ENCODE results near the gene PVR.
A peak's percentile ranks its signal among the peaks of the same experiment; 100 is the strongest.
"Not testable (repeated sequence)": the region's sequence is repeated elsewhere in the genome, so short reads cannot be mapped to it uniquely, and the experiment has no call there.

PVR gene

DNA sequence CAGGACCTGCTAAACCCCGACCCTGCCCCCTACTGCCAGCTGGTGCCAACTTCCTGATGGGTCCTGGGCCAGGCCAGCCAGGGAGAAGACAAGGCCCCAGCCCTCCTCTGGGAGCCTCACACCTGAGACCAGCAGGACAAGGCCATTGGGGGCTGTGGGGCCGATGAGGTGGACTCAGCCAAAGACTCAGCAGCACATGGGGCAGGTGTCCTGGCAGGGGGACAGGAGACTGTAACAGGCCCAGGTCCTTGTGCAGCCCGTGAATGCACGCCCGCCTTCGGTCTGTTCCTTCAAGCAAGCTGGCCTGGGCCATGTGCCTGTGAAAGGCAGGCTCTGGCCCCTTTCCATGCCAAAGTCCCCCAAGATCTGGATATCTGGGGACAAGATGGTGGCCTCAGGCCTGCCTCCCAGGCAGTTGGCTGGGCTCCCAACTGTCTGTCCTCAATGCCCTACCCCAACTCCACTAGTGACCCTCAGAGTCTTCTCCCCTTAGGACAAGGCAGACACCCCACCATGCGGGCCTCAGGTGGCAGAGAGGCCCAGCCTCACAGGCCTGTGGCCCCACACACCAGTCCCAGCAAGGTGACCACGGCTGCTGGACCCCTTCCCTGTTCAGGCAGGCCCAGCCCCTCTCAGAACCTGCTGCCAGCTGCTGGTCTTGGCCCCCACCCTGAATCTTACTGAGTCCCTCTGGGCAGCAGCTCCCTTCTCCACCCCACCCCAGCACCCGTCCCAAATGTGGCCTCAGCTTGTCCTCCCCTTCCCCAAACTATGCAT lies 39.9 kb downstream of the PVR start:
- H3K27ac ChIP-seq (replicated peaks), result no peak overlapping the region
- no peak for TF ChIP-seq SPI1 (IDR thresholded peaks at IDR 0.05; ENCODE audit: borderline replicate concordance, low read depth)
- TF ChIP-seq, protein P1, sequence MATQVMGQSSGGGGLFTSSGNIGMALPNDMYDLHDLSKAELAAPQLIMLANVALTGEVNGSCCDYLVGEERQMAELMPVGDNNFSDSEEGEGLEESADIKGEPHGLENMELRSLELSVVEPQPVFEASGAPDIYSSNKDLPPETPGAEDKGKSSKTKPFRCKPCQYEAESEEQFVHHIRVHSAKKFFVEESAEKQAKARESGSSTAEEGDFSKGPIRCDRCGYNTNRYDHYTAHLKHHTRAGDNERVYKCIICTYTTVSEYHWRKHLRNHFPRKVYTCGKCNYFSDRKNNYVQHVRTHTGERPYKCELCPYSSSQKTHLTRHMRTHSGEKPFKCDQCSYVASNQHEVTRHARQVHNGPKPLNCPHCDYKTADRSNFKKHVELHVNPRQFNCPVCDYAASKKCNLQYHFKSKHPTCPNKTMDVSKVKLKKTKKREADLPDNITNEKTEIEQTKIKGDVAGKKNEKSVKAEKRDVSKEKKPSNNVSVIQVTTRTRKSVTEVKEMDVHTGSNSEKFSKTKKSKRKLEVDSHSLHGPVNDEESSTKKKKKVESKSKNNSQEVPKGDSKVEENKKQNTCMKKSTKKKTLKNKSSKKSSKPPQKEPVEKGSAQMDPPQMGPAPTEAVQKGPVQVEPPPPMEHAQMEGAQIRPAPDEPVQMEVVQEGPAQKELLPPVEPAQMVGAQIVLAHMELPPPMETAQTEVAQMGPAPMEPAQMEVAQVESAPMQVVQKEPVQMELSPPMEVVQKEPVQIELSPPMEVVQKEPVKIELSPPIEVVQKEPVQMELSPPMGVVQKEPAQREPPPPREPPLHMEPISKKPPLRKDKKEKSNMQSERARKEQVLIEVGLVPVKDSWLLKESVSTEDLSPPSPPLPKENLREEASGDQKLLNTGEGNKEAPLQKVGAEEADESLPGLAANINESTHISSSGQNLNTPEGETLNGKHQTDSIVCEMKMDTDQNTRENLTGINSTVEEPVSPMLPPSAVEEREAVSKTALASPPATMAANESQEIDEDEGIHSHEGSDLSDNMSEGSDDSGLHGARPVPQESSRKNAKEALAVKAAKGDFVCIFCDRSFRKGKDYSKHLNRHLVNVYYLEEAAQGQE (IDR thresholded peaks at IDR 0.05; ENCODE audit: insufficient replicate concordance, low read depth), result no peak
- TF ChIP-seq POLR2AphosphoS5 (IDR thresholded peaks at IDR 0.05; ENCODE audit: low read depth), result no peak
- no peak for TF ChIP-seq GABPA (IDR thresholded peaks at IDR 0.05; ENCODE audit: low read depth)
- TF ChIP-seq, protein P2, sequence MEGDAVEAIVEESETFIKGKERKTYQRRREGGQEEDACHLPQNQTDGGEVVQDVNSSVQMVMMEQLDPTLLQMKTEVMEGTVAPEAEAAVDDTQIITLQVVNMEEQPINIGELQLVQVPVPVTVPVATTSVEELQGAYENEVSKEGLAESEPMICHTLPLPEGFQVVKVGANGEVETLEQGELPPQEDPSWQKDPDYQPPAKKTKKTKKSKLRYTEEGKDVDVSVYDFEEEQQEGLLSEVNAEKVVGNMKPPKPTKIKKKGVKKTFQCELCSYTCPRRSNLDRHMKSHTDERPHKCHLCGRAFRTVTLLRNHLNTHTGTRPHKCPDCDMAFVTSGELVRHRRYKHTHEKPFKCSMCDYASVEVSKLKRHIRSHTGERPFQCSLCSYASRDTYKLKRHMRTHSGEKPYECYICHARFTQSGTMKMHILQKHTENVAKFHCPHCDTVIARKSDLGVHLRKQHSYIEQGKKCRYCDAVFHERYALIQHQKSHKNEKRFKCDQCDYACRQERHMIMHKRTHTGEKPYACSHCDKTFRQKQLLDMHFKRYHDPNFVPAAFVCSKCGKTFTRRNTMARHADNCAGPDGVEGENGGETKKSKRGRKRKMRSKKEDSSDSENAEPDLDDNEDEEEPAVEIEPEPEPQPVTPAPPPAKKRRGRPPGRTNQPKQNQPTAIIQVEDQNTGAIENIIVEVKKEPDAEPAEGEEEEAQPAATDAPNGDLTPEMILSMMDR (IDR thresholded peaks at IDR 0.05; ENCODE audit: insufficient read depth, low read length), result no peak
- H3K27me3 ChIP-seq (ENCODE audit: insufficient read depth, poor library complexity, severe bottlenecking), result no peaks in the 10 kb centered on the region
- DNase-seq (ENCODE audit: low read depth in 1 of 2, low spot score in 1 of 2), result no peak
- no peak overlapping the region for H3K4me3 ChIP-seq (replicated peaks; ENCODE audit: insufficient read depth, low read length)

DNA sequence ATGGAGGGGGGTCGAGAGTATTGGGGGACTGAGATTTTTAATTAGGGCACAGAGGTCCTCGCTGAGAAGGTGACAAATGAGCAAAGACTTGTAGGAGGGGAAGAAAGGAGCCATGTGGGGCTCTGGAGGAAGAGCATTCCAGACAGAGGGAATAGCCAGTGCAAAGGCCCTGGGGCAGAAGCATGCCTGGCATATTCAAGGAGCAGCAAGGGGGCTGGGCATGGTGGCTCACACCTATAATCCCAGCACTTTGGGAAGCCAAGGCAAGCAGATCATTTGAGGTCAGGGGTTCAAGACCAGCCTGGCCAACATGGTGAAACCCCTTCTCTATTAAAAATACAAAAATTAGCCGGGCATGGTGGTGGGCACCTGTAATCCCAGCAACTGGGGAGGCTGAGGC lies 40.7 kb downstream of the PVR start:
- H3K27ac ChIP-seq (replicated peaks); DNase-seq (ENCODE audit: low read depth in 1 of 2, low spot score in 1 of 2); H3K27me3 ChIP-seq (ENCODE audit: insufficient read depth, poor library complexity, severe bottlenecking): not testable (repeated sequence)

DNA sequence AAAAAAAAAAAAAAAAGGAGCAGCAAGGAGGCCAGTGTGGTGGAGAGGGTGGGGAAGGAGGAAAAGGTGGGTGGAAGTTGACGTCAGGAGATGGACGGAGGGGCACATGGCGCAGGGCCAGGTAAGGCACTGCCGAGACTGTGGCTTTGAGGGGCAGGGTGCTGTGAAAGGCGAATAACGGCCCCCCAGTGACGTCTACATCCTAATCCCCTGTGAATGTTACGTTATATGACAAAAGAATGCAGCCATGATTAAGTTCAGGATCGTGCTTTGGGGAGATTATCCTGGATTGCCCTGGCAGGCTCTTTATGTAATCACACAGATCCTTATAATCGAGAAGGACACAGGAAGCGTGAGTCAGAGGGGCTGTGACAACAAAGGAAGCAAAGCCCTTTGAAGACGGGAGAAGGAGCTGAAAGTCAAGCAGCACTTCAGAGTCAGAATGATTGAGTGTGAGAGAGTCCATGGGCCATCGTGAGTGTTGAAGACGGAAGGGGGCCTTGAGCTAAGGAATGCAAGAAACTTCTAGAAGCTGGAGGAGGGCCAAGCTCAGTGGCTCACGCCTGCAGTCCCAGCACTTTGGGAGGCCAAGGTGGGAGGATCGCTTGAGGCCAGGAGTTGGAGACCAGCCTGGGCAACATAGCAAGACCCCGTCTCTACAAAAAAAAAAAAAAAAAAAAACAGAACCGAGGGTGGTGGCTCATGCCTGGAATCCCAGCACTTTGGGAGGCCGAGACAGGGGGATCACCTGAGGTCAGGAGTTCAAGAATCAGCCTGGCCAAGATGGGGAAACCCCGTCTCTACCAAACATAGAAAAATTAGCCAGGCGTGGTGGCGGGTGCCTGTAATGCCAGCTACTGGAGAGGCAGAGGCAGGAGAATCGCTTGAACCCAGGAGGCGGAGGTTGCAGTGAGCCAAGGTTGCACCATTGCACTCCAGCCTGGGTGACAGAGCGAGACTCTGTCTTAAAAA lies 41.5 kb downstream of the PVR start:
- peak in 1 of 2 experiments; percentile 18 for DNase-seq (ENCODE audit: low read depth in 1 of 2, low spot score in 1 of 2)
- Histone ChIP-seq H3K27me3 (ENCODE audit: insufficient read depth, poor library complexity, severe bottlenecking) (no peaks in the 10 kb centered on the region), H3K27ac (replicated peaks) (no peak overlapping the region), H3K4me3 (replicated peaks; ENCODE audit: insufficient read depth, low read length) (no peak overlapping the region)
- TF ChIP-seq POLR2AphosphoS5 (IDR thresholded peaks at IDR 0.05; ENCODE audit: low read depth) (no peak), SPI1 (IDR thresholded peaks at IDR 0.05; ENCODE audit: borderline replicate concordance, low read depth) (no peak), GABPA (IDR thresholded peaks at IDR 0.05; ENCODE audit: low read depth) (no peak)
- TF ChIP-seq, protein P2 (IDR thresholded peaks at IDR 0.05; ENCODE audit: insufficient read depth, low read length), result no peak
- TF ChIP-seq, protein P1 (IDR thresholded peaks at IDR 0.05; ENCODE audit: insufficient replicate concordance, low read depth), result no peak

More for the DNA sequence above, 40.7 kb downstream of the PVR start:
- not testable (repeated sequence) for H3K4me3 ChIP-seq (replicated peaks; ENCODE audit: insufficient read depth, low read length)

DNA sequence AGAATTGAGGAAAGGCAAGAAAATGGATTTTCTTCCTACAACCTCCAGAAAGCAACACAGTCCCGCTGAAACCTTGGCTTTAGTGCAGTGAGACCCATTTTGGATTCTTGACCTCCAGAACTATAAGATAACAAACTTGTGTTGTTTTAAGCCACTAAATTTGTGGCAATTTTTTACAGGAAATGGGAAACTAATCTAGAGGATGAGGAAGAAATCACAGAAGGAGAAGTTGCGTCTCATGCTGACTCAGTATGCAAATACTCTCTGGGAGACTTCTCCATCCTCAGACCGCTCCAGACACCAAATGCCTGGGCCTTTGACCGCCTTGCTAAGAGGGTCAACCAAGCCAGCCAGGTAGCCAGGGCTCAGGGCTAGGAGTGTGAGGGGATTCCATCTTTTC lies 42.2 kb downstream of the PVR start:
- Histone ChIP-seq H3K27ac (replicated peaks) (no peak overlapping the region), H3K4me3 (replicated peaks; ENCODE audit: insufficient read depth, low read length) (no peak overlapping the region), H3K27me3 (ENCODE audit: insufficient read depth, poor library complexity, severe bottlenecking) (no peaks in the 10 kb centered on the region)
- peak in 1 of 2 experiments; percentile 48 for DNase-seq (ENCODE audit: low read depth in 1 of 2, low spot score in 1 of 2)
- TF ChIP-seq, protein P2 (IDR thresholded peaks at IDR 0.05; ENCODE audit: insufficient read depth, low read length), result no peak
- no peak for TF ChIP-seq SPI1 (IDR thresholded peaks at IDR 0.05; ENCODE audit: borderline replicate concordance, low read depth)
- TF ChIP-seq GABPA (IDR thresholded peaks at IDR 0.05; ENCODE audit: low read depth), result no peak
- TF ChIP-seq POLR2AphosphoS5 (IDR thresholded peaks at IDR 0.05; ENCODE audit: low read depth), result no peak
- TF ChIP-seq, protein P1 (IDR thresholded peaks at IDR 0.05; ENCODE audit: insufficient replicate concordance, low read depth), result no peak
